NK-92 (cell line): ENCODE measurements around the gene B3GNT5.

Source experiments
- DNase-seq: peaks from one replicate; lab custom pipeline; 2025; ENCODE audit not compliant: unreplicated experiment; lab: John Stamatoyannopoulos, UW

B3GNT5 gene, protein sequence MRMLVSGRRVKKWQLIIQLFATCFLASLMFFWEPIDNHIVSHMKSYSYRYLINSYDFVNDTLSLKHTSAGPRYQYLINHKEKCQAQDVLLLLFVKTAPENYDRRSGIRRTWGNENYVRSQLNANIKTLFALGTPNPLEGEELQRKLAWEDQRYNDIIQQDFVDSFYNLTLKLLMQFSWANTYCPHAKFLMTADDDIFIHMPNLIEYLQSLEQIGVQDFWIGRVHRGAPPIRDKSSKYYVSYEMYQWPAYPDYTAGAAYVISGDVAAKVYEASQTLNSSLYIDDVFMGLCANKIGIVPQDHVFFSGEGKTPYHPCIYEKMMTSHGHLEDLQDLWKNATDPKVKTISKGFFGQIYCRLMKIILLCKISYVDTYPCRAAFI

DNA sequence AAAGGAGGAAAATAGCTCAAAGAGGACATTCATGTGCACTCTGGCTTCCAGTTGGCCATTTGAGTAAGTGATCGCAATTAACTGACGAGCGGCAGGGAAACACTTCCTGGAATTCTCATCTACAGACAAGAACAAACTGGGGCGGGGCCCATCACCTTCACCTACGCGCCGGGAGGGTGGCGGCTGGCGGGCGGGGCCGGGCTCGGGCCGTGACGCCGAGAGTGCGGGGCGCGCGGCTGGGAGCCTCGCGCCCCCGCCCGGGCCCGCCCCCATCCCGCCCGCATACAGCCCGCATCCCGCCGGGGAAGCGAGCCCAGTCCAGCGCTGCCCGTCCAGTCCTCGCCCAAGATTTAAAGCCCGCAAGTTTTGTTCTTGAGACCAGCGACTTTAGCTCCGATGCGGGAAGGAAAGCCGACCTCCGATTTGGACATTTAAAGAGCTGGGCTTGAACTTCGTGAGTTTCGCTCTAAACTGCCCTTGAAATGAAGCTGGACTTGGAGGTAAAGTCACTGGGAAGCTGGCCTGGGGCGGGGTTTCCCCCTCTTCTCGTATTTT, at the start of gene B3GNT5:
TSS of gene B3GNT5 (plus strand) at position 281 of the 555 bp plus-strand sequence. CDS start 16,546 bp downstream, outside the sequence.
- no peak for DNase-seq

DNA sequence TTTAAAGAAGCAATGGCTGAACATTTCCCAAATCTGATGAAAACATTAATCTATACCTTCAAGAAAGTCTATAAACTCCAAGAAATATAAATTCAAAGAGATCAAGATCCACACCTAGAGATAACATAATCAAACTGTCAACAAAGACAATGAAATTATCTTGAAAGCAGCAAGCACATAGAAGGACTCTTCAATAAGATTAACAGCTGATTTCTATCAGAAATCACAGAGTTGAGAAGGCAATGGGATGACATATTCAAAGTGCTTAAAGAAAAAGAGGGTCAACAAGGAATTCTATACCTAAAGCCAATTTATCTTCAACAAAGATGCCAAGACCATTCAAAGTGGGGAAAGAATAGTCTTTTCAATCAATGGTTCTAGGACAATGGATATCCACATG, 49.4 kb upstream of the B3GNT5 start:
- no peak for DNase-seq

DNA sequence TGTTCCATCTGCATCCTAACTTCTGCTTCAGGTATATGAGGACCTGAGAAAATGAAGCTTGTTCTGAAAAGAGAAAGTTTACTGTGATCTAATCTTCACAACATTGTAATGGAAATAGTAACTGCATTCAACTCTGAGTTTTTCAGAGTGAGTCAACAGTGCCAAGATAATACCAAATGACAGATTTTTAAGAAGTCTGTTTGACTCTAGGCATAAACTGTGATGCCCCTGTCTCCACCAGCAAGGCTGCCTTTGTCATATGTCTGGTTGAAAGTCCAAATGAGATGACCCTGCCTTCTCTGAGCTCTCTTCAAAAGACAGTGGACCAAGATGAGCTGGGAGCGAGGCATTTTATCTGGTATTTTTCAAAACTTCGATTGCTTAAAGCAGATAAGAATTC, 44.8 kb upstream of the B3GNT5 start:
- DNase-seq: no peak

DNA sequence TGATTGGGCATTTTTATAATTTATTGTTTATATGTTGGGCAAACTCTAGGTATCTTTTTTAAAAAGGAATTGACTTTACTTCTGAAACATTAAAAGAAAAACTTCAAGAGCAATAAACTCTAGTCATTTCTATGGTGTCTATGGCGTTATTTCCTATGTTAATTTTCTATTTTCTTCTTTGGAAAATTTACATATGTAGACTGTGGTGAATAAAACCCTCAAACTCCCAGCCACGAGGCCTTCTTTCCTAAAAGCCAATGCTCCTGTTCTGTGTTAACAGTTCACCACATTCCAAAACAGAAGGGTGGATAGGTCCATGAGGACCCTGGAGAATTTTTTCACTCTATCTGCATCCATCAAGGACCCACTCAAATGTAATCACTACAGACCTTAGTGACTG, 44.3 kb upstream of the B3GNT5 start:
- no peak for DNase-seq

DNA sequence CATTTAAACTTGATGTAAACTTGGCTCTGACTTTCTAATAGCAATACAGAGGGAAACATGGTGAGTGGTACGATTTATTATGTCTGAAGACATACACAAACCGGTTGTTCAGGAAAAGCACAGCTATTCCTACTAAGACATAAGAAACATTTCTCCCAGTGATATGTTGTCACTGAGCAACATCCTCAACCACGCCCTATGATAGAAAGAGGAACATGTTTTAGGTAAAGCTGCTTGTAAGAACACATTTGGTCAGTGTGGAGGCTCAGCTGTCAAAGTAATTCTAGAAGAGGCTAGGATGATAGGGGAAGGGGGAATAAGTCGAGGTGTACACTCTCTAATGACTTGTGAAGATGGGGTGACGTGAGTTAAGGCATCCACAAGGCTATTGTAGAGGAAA, 42.7 kb upstream of the B3GNT5 start:
- no peak for DNase-seq

DNA sequence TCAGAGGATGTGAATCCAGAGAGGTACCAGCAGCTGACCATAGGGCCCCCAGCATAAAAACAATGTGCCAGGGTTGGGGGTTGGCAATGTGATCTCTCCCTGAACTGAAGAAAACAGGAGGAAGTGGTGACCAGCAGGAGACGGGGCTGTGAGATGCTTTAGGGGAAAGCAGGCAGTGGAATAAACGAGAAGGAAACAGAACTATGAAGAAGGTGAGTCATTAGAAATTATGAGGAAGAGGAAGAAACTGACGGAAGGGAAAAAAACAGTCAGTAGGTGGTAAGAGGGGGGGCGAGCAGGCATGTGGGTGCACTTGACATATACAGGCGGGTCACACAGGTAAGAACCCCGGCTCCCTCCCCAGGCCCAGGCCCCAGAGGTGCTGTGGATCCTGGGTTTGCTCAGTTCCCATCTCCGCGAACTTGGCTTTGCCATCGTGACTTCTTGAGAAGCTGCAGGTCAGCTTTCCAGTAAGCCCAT, 42.2 kb upstream of the B3GNT5 start:
- DNase-seq: no peak

DNA sequence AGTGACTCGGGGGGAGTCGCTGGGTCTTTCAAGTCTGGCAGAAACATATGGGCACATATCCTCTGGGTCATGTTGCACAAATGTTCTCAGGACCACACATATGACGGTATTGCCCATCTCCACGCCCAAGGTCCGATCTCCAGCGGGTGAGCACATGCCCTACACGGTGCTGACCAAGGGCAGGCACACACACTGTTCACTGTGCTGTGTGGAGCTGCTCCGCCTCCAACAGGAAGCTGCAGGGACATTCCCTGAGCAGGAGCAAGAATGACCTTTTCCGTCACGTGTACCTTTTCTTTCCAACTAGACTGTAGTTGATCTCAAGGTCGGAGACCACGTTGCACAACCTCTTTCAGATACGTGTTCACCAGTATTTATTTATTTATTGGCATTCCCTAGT, 41.7 kb upstream of the B3GNT5 start:
- no peak for DNase-seq

DNA sequence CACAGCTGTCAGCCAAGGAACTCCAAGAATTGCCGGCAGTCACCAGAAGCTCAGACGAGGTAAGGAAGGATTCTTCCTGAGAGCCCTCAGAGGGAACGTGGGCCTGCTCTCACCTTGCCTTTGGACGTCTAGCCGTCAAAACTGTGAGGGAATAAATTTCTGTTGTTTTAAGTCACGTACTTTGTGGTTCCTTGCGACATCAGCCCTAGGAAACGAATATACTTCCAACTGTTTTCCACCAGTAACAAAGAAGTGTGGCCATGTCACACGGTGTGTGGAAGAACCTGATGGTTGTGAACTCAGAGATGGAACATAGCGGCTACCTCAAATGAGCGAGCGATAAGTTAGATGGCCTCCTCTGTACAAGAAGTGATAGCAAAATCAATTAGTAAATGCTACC, 41.0 kb upstream of the B3GNT5 start:
- no peak for DNase-seq

DNA sequence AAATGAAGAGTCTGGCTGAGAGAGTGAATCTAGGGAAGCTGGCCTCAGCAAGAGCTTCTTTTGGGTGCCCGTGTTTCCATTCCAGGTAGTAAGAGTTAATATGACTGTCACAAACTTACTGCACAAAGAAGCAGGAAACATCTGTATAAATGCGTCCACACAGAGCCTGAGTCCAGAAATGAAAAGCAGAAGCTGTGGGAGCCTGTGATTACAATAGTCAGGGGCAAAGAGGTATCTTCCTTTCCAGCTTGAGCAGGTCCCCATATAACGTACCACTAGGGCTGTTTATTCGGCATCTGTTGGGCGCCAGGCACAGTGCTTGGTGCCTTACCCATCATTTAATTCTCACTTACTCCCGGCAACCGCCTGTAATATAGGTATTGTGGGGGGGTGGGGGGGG, 40.5 kb upstream of the B3GNT5 start:
- DNase-seq: no peak

DNA sequence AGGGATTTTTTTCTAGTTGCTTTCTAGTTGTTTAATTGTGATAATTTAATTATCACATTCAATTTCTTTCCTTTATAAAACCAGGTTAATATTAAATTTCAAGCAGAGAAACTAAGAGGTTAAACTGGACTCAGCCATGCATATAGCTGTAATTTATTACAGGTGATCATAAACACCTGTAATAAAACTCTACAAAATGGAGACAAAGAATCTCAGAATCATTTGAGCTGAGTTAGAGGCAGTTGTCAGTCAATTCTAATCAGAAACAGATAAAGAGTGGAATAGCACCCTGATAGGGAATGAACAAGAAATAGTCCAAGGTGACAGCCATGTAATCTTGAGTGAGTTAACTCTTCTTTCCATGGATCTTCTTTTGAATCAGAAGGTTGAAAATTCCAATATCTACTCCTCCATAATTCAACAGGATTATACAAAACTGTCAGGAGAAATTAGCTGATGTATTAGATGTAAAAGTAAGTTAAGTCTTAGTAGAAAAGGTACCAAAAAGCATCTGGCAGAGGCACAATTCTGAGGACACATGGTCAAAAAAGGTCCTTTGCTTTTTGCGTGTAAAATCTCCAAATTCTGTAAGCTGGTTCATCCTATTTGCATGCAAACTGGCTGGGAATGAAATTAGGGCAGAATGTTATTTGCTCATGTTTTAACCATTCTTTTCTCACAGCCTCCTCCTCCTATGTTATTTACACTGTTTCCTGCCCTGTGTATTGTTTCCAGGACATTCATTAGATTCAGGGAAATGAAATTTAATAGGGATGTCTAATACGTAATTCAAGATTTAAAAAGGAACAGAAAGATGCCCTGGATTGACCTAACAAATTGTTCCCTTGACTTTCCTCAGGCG, 39.4 kb upstream of the B3GNT5 start:
- no peak for DNase-seq

DNA sequence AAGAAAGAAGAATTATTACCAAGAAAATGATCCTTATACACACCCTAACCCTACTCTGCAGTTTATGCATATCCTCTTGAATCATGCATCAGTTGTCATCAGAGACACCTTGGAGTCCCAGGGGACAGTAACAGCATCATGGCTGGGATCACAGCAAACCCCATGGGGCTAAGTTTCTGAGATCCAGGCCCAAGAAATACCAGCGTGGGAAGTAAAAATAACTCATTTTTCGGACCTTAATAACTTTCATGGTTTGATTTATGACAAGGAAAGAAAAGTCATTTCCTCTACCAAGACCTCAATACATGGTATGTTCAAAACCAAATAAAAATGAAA, 38.8 kb upstream of the B3GNT5 start:
- no peak for DNase-seq

DNA sequence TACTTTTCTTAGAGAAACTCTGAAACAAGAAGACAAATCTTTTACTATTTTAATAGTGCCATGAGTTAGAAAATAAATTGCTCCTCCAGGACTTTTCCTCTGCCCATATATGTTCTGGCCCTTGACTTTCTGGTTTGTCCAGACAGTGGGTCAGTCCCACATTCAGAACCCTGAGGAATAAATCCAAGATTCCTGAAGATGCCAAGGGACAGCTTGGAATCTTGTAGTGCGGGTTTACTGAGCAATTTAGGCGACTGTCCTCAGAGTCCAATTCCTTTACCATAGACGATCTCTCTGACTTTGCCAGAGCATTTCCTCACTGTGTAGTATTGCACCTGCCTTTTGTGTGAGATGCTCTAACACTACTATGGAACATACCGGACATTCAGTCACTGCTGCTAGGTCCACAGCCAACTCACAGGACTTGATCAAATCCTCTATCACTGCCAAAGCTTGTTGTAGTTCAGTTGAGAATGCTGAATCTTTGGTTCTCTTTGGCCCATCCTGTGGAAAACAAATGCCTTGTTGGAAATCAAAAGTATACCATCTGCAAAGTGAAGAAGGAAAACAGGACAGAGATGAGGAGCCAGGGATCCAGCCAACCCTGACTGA, 37.4 kb upstream of the B3GNT5 start:
- DNase-seq: no peak

DNA sequence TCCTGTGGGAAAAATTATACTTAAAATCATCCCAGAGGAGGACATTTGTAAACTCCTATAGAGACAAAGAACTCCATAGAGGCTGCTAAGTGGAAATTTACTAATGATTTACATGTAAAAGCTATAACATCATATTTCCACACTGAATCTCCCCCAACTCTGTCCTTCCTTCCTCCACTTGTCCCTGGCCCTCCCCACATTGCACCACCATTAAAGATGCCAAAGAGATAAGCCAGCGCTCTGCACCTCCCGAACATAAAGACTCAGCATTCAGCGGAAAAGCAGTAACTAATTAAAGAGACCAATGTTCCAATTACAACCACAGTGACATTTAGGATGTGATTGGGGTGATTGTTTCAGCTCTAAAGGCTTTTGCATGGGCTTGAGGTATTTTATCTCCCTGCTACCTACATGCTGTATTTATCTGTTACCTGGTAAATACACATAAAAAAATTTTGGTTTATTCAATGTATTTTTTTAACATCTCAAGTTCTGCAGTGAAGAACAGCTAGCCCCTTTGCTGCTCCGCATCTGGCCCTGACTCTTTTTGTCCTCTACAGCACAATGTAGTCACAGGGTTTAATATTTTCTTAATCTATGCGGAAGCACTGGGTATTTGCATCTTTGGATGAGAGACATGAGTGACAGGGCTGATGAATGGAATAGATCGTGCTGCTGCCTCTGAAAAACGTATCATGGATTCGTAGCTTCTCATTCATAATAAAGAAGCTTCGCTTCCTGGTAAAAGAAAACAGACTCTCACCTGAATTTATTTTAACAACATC, 35.3 kb upstream of the B3GNT5 start:
- DNase-seq: no peak

DNA sequence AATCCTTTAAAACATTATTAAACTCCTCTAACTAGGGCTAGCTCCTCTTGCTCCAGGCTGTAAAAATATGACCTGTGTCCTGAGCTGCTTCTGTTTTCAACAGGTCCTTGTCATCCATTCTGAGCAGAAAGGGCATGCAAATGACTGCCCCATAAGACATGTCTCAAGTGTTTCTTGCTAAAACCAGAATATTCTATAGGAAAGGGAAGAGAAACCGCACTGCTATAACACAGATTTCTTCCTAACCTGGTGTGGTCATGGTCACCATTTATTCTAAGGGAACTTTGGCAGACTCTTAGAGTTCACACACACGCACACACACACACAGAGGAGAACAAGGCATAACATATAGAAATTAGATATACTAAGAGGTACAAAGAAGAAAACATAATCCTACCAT, 34.2 kb upstream of the B3GNT5 start:
- no peak for DNase-seq

DNA sequence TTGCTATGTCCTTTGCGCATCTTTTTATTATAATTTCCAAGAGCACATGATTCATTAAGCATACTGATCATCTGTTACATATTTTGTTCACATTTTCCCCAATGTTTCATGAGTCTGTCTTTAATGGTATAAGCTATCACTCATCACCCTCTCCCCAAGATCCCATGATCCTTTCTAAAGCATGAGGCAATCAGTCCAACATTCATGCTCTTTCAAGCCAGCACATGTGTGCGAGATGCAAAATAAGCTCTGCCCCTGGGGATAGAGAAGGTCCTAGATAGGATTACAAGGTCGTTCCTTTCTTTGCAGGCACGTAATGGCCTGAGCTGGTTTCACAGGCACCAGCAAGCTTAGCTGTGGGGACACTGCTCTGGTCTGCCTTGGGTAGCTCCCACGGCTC, 32.2 kb upstream of the B3GNT5 start:
- no peak for DNase-seq

DNA sequence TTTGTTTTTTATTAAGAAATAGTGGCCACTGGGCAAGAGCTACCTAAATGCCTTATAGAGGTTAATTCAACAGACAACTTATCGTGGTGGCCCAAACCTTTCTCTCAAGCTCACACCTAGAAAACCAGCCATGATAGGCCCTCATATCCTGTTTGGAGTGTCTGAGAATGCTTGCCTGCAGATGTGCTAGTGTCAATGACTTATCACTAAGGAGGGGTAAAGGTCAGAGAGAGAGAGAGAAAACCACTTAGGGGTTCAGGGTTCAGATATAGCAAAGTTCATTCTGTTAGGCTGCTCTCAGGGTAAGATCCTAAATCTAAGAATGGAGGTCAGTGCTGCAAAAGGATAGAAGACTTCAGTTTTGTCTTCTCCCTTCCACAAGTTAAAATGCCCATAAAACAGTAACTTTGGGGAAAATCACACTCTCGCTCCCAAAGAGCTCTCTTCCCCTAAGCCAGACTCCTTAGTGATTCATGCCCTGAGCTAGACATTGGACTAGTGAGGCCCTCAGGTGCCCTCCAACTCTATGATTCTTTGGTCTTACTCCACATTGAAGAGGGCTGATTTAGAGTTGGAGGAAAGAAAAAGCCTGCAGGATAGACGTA, 30.3 kb upstream of the B3GNT5 start:
- no peak for DNase-seq

DNA sequence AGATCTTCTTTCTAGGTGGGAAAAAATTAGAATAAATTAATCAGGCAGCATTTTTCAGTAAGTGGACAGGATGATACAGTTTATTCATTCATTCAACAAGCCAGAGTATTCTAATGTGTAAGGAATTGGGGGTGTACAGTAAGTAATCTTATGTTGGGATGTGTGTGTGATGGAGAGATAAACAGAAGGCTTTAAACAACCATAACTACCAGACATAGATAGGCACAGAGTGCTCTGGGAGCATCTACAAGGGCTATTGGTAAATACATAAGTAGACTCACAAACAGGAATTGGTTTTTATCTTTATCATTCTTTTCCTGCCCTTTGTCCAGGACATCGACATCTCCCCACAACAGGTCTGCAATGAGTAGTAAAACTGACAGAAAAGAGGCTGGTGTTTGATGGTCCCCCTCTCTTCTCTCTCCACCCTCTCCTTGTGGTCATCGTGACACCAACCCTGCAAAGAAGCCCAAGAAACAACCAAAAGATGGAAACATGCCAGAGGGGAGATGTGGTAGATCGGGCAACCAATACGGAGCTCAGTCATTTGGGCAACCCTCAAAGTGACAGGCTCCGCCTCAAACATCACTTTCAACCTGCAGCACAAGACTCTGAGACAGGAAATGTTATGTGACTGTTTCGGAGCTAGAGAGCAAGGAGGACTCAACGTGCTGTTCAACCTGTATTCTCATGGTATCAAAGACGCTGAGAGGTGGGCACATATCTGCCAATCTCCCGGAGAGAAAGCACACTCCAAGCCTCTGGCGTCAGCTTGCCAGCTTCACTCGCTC, 28.7 kb upstream of the B3GNT5 start:
- DNase-seq: no peak

DNA sequence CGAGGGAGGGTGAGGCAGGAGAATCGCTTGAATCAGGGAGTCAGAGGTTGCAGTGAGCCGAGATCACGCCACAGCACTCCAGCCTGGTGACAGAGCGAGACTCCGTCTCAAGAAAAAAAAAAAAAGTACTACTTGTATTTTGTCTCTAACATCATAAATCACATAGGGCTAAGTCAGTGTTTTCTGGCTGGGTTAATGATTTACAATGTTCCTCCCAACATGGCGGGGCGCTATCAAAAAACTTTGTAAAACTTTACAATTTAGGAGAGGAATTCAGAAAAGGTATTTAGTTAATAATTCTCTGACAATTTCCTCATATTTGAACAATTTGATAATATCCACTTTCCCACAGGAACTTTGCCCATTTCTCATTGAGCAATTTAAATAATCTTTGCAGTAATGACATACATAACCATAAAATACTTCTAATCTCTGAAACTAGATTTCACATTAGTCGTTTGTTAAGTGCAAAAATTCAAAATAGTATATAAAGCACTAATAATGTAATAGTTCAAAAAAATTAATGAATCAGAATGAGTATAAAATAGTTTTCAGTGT, 26.6 kb upstream of the B3GNT5 start:
- no peak for DNase-seq

DNA sequence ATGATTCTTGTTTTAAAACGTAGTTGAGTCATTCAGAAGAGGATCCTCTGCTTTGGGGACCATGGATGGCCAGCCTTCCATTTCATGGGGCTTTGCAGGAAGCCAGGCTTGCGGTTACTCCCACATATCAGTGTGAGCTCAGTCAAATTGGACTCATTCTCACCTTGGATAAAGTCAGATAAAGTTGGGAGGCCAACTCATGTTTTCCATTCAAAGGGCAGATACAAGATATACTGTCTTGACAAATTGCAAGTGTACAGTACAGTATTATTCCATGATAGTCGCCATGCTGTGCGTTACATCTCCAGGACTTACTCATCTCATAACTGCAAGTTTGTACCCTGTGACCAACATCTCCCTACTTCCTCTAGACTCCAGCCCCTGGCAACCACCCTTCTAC, 25.5 kb upstream of the B3GNT5 start:
- DNase-seq: no peak
